Activated gamma-delta T cell treated with Interleukin-2 at 50 U/mL for 16 hours (primary cell): ENCODE measurements around the gene SPCS3.
"Not testable (repeated sequence)": the region's sequence is repeated elsewhere in the genome, so short reads cannot be mapped to it uniquely, and the experiment has no call there.

Experiments
- DNase-seq: peaks from one replicate; pipeline ENCODE4 v3.0.0-alpha.2; 2020

The SPCS3 gene

GRCh38 chr4:176319704-176320339 is at the start of gene SPCS3:
Gene SPCS3 (plus strand): TSS chr4:176319966. CDS start chr4:176320077, 111 bp downstream.
- DNase-seq: peak; percentile 95

GRCh38 chr4:176270669-176271068 is 49.1 kb upstream of the SPCS3 start:
- no peak for DNase-seq

GRCh38 chr4:176271749-176272148 is 48.0 kb upstream of the SPCS3 start:
- no peak for DNase-seq

- DNase-seq: no peak
These were observed 47.0 kb upstream of the SPCS3 start for GRCh38 chr4:176272799-176273198.

GRCh38 chr4:176273736-176274135 is 46.0 kb upstream of the SPCS3 start:
- no peak for DNase-seq

GRCh38 chr4:176274441-176274840 is 45.3 kb upstream of the SPCS3 start:
- DNase-seq: no peak

- DNase-seq: no peak
These were observed 43.1 kb upstream of the SPCS3 start for GRCh38 chr4:176276710-176277109.

GRCh38 chr4:176277162-176277904 is 42.4 kb upstream of the SPCS3 start:
- DNase-seq: no peak

GRCh38 chr4:176279560-176279959 is 40.2 kb upstream of the SPCS3 start:
- DNase-seq: not testable (repeated sequence)

GRCh38 chr4:176286728-176287127 is 33.0 kb upstream of the SPCS3 start:
- DNase-seq: no peak

GRCh38 chr4:176287546-176287945 is 32.2 kb upstream of the SPCS3 start:
- DNase-seq: no peak

- no peak for DNase-seq
These were observed 31.7 kb upstream of the SPCS3 start for GRCh38 chr4:176288020-176288419.

- no peak for DNase-seq
These were observed 30.2 kb upstream of the SPCS3 start for GRCh38 chr4:176289561-176289960.

- no peak for DNase-seq
These were observed 29.2 kb upstream of the SPCS3 start for GRCh38 chr4:176290520-176290919.

- DNase-seq: no peak
These were observed 28.0 kb upstream of the SPCS3 start for GRCh38 chr4:176291748-176292147.

- DNase-seq: no peak
These were observed 26.8 kb upstream of the SPCS3 start for GRCh38 chr4:176292920-176293319.

- DNase-seq: no peak
These were observed 26.1 kb upstream of the SPCS3 start for GRCh38 chr4:176293660-176294059.

GRCh38 chr4:176295907-176296306 is 23.9 kb upstream of the SPCS3 start:
- DNase-seq: not testable (repeated sequence)

- DNase-seq: no peak
These were observed 21.1 kb upstream of the SPCS3 start for GRCh38 chr4:176298664-176299063.

- DNase-seq: no peak
These were observed 19.7 kb upstream of the SPCS3 start for GRCh38 chr4:176300036-176300435.

GRCh38 chr4:176300565-176300964 is 19.2 kb upstream of the SPCS3 start:
- no peak for DNase-seq

- no peak for DNase-seq
These were observed 17.2 kb upstream of the SPCS3 start for GRCh38 chr4:176302283-176303275.

GRCh38 chr4:176303938-176304337 is 15.8 kb upstream of the SPCS3 start:
- DNase-seq: no peak
